SK-N-SH (cell line): Measurements from ENCODE around the gene ATXN7L3B. TPM values are rescaled to one million over a fixed set of nuclear protein-coding genes. Genes with fewer than 3 reads are reported as not detected.
A peak's percentile ranks its signal among the peaks of the same experiment; 100 is the strongest.

ENCODE experiments used
- CTCF ChIA-PET: fragments of 300-600, 350-600 bp; formaldehyde crosslinking; extraction: SDS; loops from one replicate; lab custom pipeline; 2021; lab: Yijun Ruan, JAX
- POLR2A ChIA-PET: fragments of 350-600 bp; sonication (Branson Sonifier 250); formaldehyde crosslinking; extraction: SDS; loops from one replicate; lab custom pipeline; 2020; ENCODE audit warnings: antibody characterized with exemption, inconsistent platforms; lab: Yijun Ruan, JAX
- DNase-seq: peaks from one replicate; pipeline ENCODE4 v3.0.0; 2012
- H2AFZ ChIP-seq: fragments of 200-600 bp; sonication (generic); 2 replicates; pipeline ENCODE4 v1.8.1; 2016; ENCODE audit warnings: antibody characterized with exemption, mild to moderate bottlenecking, low read depth
- H3F3A ChIP-seq: fragments of 200-600 bp; sonication (generic); replicated peaks from 2 replicates; pipeline ENCODE3; 2016; ENCODE audit warnings: antibody characterized with exemption, mild to moderate bottlenecking; ENCODE audit not compliant: insufficient read depth
- H3K27ac ChIP-seq, 2 experiments: fragments of 200-500 bp in 1 of 2; fragments of 200-600 bp in 1 of 2; sonication (Bioruptor generic) in 1 of 2; sonication (generic), shearing (Covaris generic) in 1 of 2; 2 replicates each; pipeline versions ENCODE4 v1.5.1 to v1.6.1; 2014 to 2016; ENCODE audit warnings: low read depth in 2 of 2, inconsistent platforms in 1 of 2, low read length in 1 of 2, mild to moderate bottlenecking in 1 of 2, mixed read lengths in 1 of 2
- H3K27me3 ChIP-seq: fragments of 200-600 bp; sonication (generic), shearing (Covaris generic); 2 replicates; pipeline ENCODE4 v1.6.1; 2016; ENCODE audit warnings: mixed run types; ENCODE audit not compliant: insufficient read depth
- H3K36me3 ChIP-seq, 2 experiments: fragments of 200-500 bp in 1 of 2; fragments of 200-600 bp in 1 of 2; sonication (Bioruptor generic) in 1 of 2; sonication (generic) in 1 of 2; replicated peaks in 1 of 2; 2 replicates each; pipeline versions ENCODE3 to v1.5.1; 2014 to 2016; ENCODE audit warnings: low read length in 1 of 2, mild to moderate bottlenecking in 1 of 2; ENCODE audit not compliant: insufficient read depth in 2 of 2, control insufficient read depth in 1 of 2
- H3K4me1 ChIP-seq, 2 experiments: fragments of 200-500 bp in 1 of 2; fragments of 200-600 bp in 1 of 2; sonication (Bioruptor generic) in 1 of 2; sonication (generic), shearing (Covaris generic) in 1 of 2; 2 replicates each; pipeline versions ENCODE4 v1.5.1 to v1.6.1; 2014 to 2016; ENCODE audit warnings: low read depth in 1 of 2, low read length in 1 of 2, mixed run types in 1 of 2; ENCODE audit not compliant: insufficient read depth in 2 of 2, control insufficient read depth in 1 of 2
- H3K4me2 ChIP-seq: fragments of 200-600 bp; sonication (generic), shearing (Covaris generic); 2 replicates; pipeline ENCODE4 v1.6.1; 2017; ENCODE audit warnings: mixed run types
- H3K4me3 ChIP-seq, 2 experiments: fragments of 200-500 bp in 1 of 2; fragments of 200-600 bp in 1 of 2; sonication (Bioruptor generic) in 1 of 2; sonication (generic), shearing (Covaris generic) in 1 of 2; 2 replicates each; pipeline versions ENCODE4 v1.5.1 to v1.8.1; 2014 to 2016; ENCODE audit warnings: low read depth in 2 of 2, inconsistent platforms in 1 of 2, low read length in 1 of 2, mild to moderate bottlenecking in 1 of 2, mixed read lengths in 1 of 2, moderate library complexity in 1 of 2
- H3K79me2 ChIP-seq: fragments of 200-600 bp; sonication (generic); 2 replicates; pipeline ENCODE4 v1.8.1; 2017; ENCODE audit warnings: mild to moderate bottlenecking; ENCODE audit not compliant: insufficient read depth
- H3K9ac ChIP-seq: fragments of 200-600 bp; sonication (generic); 2 replicates; pipeline ENCODE4 v1.6.1; 2017; ENCODE audit warnings: mixed run types
- H3K9me2 ChIP-seq: fragments of 200-600 bp; sonication (generic); 2 replicates; pipeline ENCODE4 v1.6.1; 2017; ENCODE audit warnings: mixed run types
- H3K9me3 ChIP-seq: fragments of 200-600 bp; sonication (generic); 2 replicates; pipeline ENCODE4 v1.6.1; 2017; ENCODE audit warnings: mixed run types, mild to moderate bottlenecking, moderate library complexity
- H4K20me1 ChIP-seq: fragments of 200-600 bp; sonication (generic); 2 replicates; pipeline ENCODE4 v1.6.1; 2017; ENCODE audit warnings: mild to moderate bottlenecking, mixed run types; ENCODE audit not compliant: insufficient read depth
- CHD2 ChIP-seq: fragments of 150-350 bp; IDR thresholded peaks from 2 replicates; pipeline ENCODE4 v1.6.1; 2018; ENCODE audit warnings: low read length; ENCODE audit not compliant: partially characterized antibody
- CTCF ChIP-seq: fragments of 200-600 bp; sonication (generic); IDR thresholded peaks from 2 replicates; pipeline ENCODE4 v1.6.1; 2017; ENCODE audit warnings: antibody characterized with exemption, mild to moderate bottlenecking, moderate library complexity
- ELF1 ChIP-seq: IDR thresholded peaks from 2 replicates; pipeline ENCODE4 v1.4.0; 2012
- EZH2phosphoT487 ChIP-seq: fragments of 200-600 bp; sonication (generic); IDR thresholded peaks from 2 replicates; pipeline ENCODE4 v1.6.1; 2017; ENCODE audit warnings: low read depth, mixed run types, mild to moderate bottlenecking, antibody characterized with exemption, moderate library complexity, borderline replicate concordance
- FOXM1 ChIP-seq: IDR thresholded peaks from 2 replicates; pipeline ENCODE4 v1.4.0; 2012; ENCODE audit warnings: low read depth, mild to moderate bottlenecking
- GABPA ChIP-seq: IDR thresholded peaks from 2 replicates; pipeline ENCODE4 v1.4.0; 2012; ENCODE audit warnings: low read depth, mild to moderate bottlenecking
- MAX ChIP-seq: IDR thresholded peaks from 2 replicates; pipeline ENCODE4 v1.4.0; 2012; ENCODE audit warnings: low read depth
- MXI1 ChIP-seq: IDR thresholded peaks from 2 replicates; pipeline ENCODE4 v1.6.1; 2012; ENCODE audit warnings: mild to moderate bottlenecking, low read depth, low read length, improper control_type of control experiment
- NRF1 ChIP-seq: IDR thresholded peaks from 2 replicates; pipeline ENCODE4 v1.6.1; 2012; ENCODE audit warnings: low read depth, mild to moderate bottlenecking, low read length
- RCOR1 ChIP-seq: fragments of 150-350 bp; IDR thresholded peaks from 2 replicates; pipeline ENCODE4 v1.6.1; 2017; ENCODE audit warnings: antibody characterized with exemption, low read length
- REST ChIP-seq: IDR thresholded peaks from 2 replicates; pipeline ENCODE4 v1.6.1; 2012; ENCODE audit warnings: mild to moderate bottlenecking, low read depth, low read length, moderate library complexity
- RXRA ChIP-seq: IDR thresholded peaks from 2 replicates; pipeline ENCODE4 v1.4.0; 2012; ENCODE audit warnings: low read depth, mild to moderate bottlenecking, borderline replicate concordance
- TEAD4 ChIP-seq: IDR thresholded peaks from 2 replicates; pipeline ENCODE4 v1.4.0; 2012; ENCODE audit warnings: mild to moderate bottlenecking, borderline replicate concordance; ENCODE audit not compliant: insufficient read depth
- YY1 ChIP-seq: IDR thresholded peaks from 2 replicates; pipeline ENCODE4 v1.4.0; 2012; ENCODE audit warnings: low read depth, mild to moderate bottlenecking
- WGBS: methylation state at CpG from one replicate; pipeline ENCODE4 v1.1.6; 2017; ENCODE audit warnings: low lambda C conversion rate; 5-methylcytosine and 5-hydroxymethylcytosine counted together
- polyA plus RNA-seq, 3 experiments: library from polyadenylated mRNA; depleted of rRNA; stranded (reverse); fragments of >200 nt; gene quantifications; 2 replicates each; pipeline ENCODE4 v1.2.3, GENCODE V29; 2012

Gene ATXN7L3B
- polyA plus RNA-seq, 1 of the 3 experiments (the other 2 are of a cell fraction) = 13.8 TPM

- TF ChIP-seq EZH2phosphoT487 (no peak), ELF1 (no peak), MAX (peak; percentile 63; the same call in 1 of the 2 replicates), YY1 (no peak), MXI1 (0 out of 2 replicates have a peak, but pooled peaks have one; percentile 32), GABPA (no peak), CHD2 (no peak)
- Histone ChIP-seq H3K27me3 (no peaks in the 10 kb centered on the region), H3K9ac (peak overlapping the region; percentile 98), H4K20me1 (peaks cover 52% of the 10 kb centered on the region), H3K4me3 (peak overlapping the region; percentile 93 to 95), H3F3A (peaks cover 8% of the 10 kb centered on the region), H3K27ac (peak overlapping the region; percentile 95), H3K4me2 (peak overlapping the region; percentile 97), H3K4me1 (peaks cover 5 to 26% of the 10 kb centered on the region in 2 experiments; a peak in 3 of 4 replicates), H3K9me3 (no peaks in the 10 kb centered on the region), H2AFZ (peak overlapping the region; percentile 92; the same call in 1 of the 2 replicates), H3K36me3 (peaks cover 32% of the 10 kb centered on the region in 2 experiments), H3K9me2 (no peaks in the 10 kb centered on the region), H3K79me2 (peaks cover 60% of the 10 kb centered on the region)
- peak; percentile 11 for DNase-seq
- WGBS = 30% methylated on average over 7 of the region's 7 CpGs
- ChIA-PET POLR2A (no interaction called here), CTCF (interaction anchor here (1.1 kb wide), 1 partner anchor 264 kb away, joined by 3 read pairs; no protein-coding TSS in a partner anchor)
Measured at GRCh38 chr12:74538491-74539258, 1.0 kb downstream of the ATXN7L3B start.

GRCh38 chr12:74539261-74539660 is 1.6 kb downstream of the ATXN7L3B start:
- Histone ChIP-seq H3K4me3 (peak overlapping the region; percentile 93 to 95), H3K9ac (peak overlapping the region; percentile 98), H3K27ac (no peak overlapping the region; a peak in 1 of 4 replicates), H3K36me3 (peaks cover 32 to 38% of the 10 kb centered on the region in 2 experiments), H3K9me3 (no peaks in the 10 kb centered on the region), H3F3A (peaks cover 12% of the 10 kb centered on the region), H4K20me1 (peaks cover 58% of the 10 kb centered on the region), H2AFZ (no peak overlapping the region), H3K4me1 (peaks cover 5 to 26% of the 10 kb centered on the region in 2 experiments; a peak in 3 of 4 replicates), H3K79me2 (peaks cover 64% of the 10 kb centered on the region), H3K9me2 (no peaks in the 10 kb centered on the region), H3K27me3 (no peaks in the 10 kb centered on the region), H3K4me2 (peak overlapping the region; percentile 97)
- TF ChIP-seq FOXM1 (no peak), YY1 (no peak), REST (no peak), RXRA (no peak), MXI1 (no peak), NRF1 (no peak), TEAD4 (no peak), MAX (no peak), RCOR1 (no peak), CTCF (no peak), ELF1 (no peak)
- DNase-seq = peak; percentile 3
- ChIA-PET POLR2A (no interaction called here), CTCF (no interaction called here)
- 49% methylated on average over 4 of the region's 4 CpGs for WGBS
